WTC11 (cell line): ENCODE results near the gene IKBKE. TPM values are rescaled to one million over a fixed set of nuclear protein-coding genes. Genes with fewer than 3 reads are reported as not detected.

Source experiments
- ATAC-seq: fragments of 200-7000 bp; cut with Tn5 transposase; 2 replicates; pipeline ENCODE4 v1.10.0; 2021; ENCODE audit warnings: mild to moderate bottlenecking, moderate library complexity
- CTCF ChIA-PET: fragments of 300-600 bp; sonication (Branson Sonifier 250); formaldehyde crosslinking; loops from one replicate; lab custom pipeline; 2021; ENCODE audit warnings: antibody characterized with exemption; lab: Charles Lee
- POLR2A ChIA-PET: fragments of 350-600 bp; sonication (Branson Sonifier 250); formaldehyde crosslinking; loops from one replicate; lab custom pipeline; 2021; ENCODE audit warnings: antibody characterized with exemption; lab: Charles Lee
- DNase-seq: peaks from one replicate; pipeline ENCODE4 v3.0.0; 2021; ENCODE audit warnings: low spot score
- H3K27ac Mint-ChIP-seq: 2 replicates; pipeline ENCODE4 v1.8.0; 2021; ENCODE audit warnings: mixed read lengths
- H3K27me3 Mint-ChIP-seq: 2 replicates; pipeline ENCODE4 v1.8.0; 2021; ENCODE audit warnings: low read depth, mild to moderate bottlenecking, moderate library complexity, mixed read lengths
- H3K36me3 Mint-ChIP-seq: 2 replicates; pipeline ENCODE4 v1.8.0; 2021; ENCODE audit warnings: mixed read lengths
- H3K4me1 Mint-ChIP-seq: 2 replicates; pipeline ENCODE4 v1.8.0; 2022; ENCODE audit warnings: mixed read lengths
- H3K4me3 Mint-ChIP-seq: 2 replicates; pipeline ENCODE4 v1.8.0; 2021; ENCODE audit warnings: mild to moderate bottlenecking, moderate library complexity, mixed read lengths
- H3K9me3 Mint-ChIP-seq: 2 replicates; pipeline ENCODE4 v1.8.0; 2021; ENCODE audit warnings: mixed read lengths
- ATF1 ChIP-seq: sonication (generic); formaldehyde crosslinking; IDR thresholded peaks from 2 replicates; pipeline ENCODE4 v1.8.1; 2023; ENCODE audit warnings: mild to moderate bottlenecking, moderate library complexity, missing genetic modification reagents
- CREB1 ChIP-seq: sonication (generic); formaldehyde crosslinking; IDR thresholded peaks from 2 replicates; pipeline ENCODE4 v1.8.0; 2023; ENCODE audit warnings: mild to moderate bottlenecking, missing genetic modification reagents
- ESRRA ChIP-seq: sonication (generic); formaldehyde crosslinking; IDR thresholded peaks from 2 replicates; pipeline ENCODE4 v1.8.1; 2022; ENCODE audit warnings: mild to moderate bottlenecking, missing genetic modification reagents, borderline replicate concordance
- ETV6 ChIP-seq: sonication (generic); formaldehyde crosslinking; IDR thresholded peaks from 2 replicates; pipeline ENCODE4 v1.8.1; 2022; ENCODE audit warnings: mild to moderate bottlenecking, missing genetic modification reagents
- FOXP4 ChIP-seq: sonication (generic); formaldehyde crosslinking; IDR thresholded peaks from 2 replicates; pipeline ENCODE4 v1.8.0; 2022; ENCODE audit warnings: mild to moderate bottlenecking, missing genetic modification reagents
- HMGA2 ChIP-seq: fragments of 250-450 bp; sonication (Bioruptor Pico); IDR thresholded peaks from 2 replicates; pipeline ENCODE4 v1.4.0; 2021; ENCODE audit warnings: mild to moderate bottlenecking, moderate library complexity
- IRF1 ChIP-seq: sonication (generic); formaldehyde crosslinking; IDR thresholded peaks from 2 replicates; pipeline ENCODE4 v1.8.0; 2023; ENCODE audit warnings: missing genetic modification reagents
- NFYB ChIP-seq: sonication (generic); formaldehyde crosslinking; conservative IDR thresholded peaks from 2 replicates; pipeline ENCODE4 v1.8.0; 2022; ENCODE audit warnings: low read depth, missing genetic modification reagents
- NR1H2 ChIP-seq: sonication (generic); formaldehyde crosslinking; IDR thresholded peaks from 2 replicates; pipeline ENCODE4 v1.9.0; 2021; ENCODE audit warnings: mild to moderate bottlenecking, moderate library complexity, missing genetic modification reagents
- OVOL2 ChIP-seq: fragments of 250-450 bp; sonication (Bioruptor Pico); IDR thresholded peaks from 2 replicates; pipeline ENCODE4 v1.9.0; 2021; ENCODE audit warnings: mild to moderate bottlenecking, borderline replicate concordance
- SMAD3 ChIP-seq: sonication (generic); formaldehyde crosslinking; IDR thresholded peaks from 2 replicates; pipeline ENCODE4 v1.8.0; 2022; ENCODE audit warnings: missing genetic modification reagents, mild to moderate bottlenecking, borderline replicate concordance
- SP1 ChIP-seq: sonication (generic); formaldehyde crosslinking; conservative IDR thresholded peaks from 2 replicates; pipeline ENCODE4 v1.8.1; 2022; ENCODE audit warnings: missing genetic modification reagents
- TCF7 ChIP-seq: sonication (generic); formaldehyde crosslinking; IDR thresholded peaks from 2 replicates; pipeline ENCODE4 v1.8.0; 2022; ENCODE audit warnings: mild to moderate bottlenecking, low read depth, missing genetic modification reagents, moderate library complexity
- ZBTB21 ChIP-seq: sonication (generic); formaldehyde crosslinking; IDR thresholded peaks from 2 replicates; pipeline ENCODE4 v1.8.1; 2023; ENCODE audit warnings: mild to moderate bottlenecking, missing genetic modification reagents, borderline replicate concordance
- ZNF263 ChIP-seq: sonication (generic); formaldehyde crosslinking; IDR thresholded peaks from 2 replicates; pipeline ENCODE4 v1.8.1; 2022; ENCODE audit warnings: low read depth, mild to moderate bottlenecking, moderate library complexity, missing genetic modification reagents
- ZNF423 ChIP-seq: fragments of 250-450 bp; sonication (Bioruptor Pico); IDR thresholded peaks from 2 replicates; pipeline ENCODE4 v2.1.2; 2022; ENCODE audit warnings: mild to moderate bottlenecking, moderate library complexity
- total RNA-seq: library from RNA; stranded (reverse); gene quantifications from 3 replicates; pipeline ENCODE4 v1.2.3, GENCODE V29; 2021
- TF ChIP-seq, protein P1 (sequence below): sonication (generic); formaldehyde crosslinking; IDR thresholded peaks from 2 replicates; pipeline ENCODE4 v1.8.1; 2023; ENCODE audit warnings: mild to moderate bottlenecking, missing genetic modification reagents, borderline replicate concordance
- TF ChIP-seq, protein P2 (sequence below): sonication (generic); formaldehyde crosslinking; IDR thresholded peaks from 2 replicates; pipeline ENCODE4 v1.8.1; 2022; ENCODE audit warnings: low read depth, missing genetic modification reagents, borderline replicate concordance
- TF ChIP-seq, protein P3 (sequence below): fragments of 250-450 bp; sonication (Bioruptor Pico); IDR thresholded peaks from 2 replicates; pipeline ENCODE4 v1.9.0; 2021; ENCODE audit warnings: mild to moderate bottlenecking

The IKBKE gene
- total RNA-seq, 1 experiment from 2014 or later: 8.1 TPM

GRCh38 chr1:206497363-206497762, 27.1 kb downstream of the IKBKE start:
- no peaks in the 10 kb centered on the region for H3K9me3 Mint-ChIP-seq
- ChIA-PET POLR2A (no interaction called here), CTCF (interaction anchor here (0.9 to 1.9 kb wide), 2 partner anchors 18 to 86 kb away, joined by 4 to 9 read pairs; no protein-coding TSS in a partner anchor)
- TF ChIP-seq TCF7 (CRISPR knock-in tag): no peak
- no peak for TF ChIP-seq ZNF423 (CRISPR knock-in tag)
- no peak for TF ChIP-seq ETV6 (CRISPR knock-in tag)
- no peak for TF ChIP-seq SP1 (CRISPR knock-in tag)
- H3K27me3 Mint-ChIP-seq: no peaks in the 10 kb centered on the region
- ATAC-seq (no peak), DNase-seq (no peak)
- H3K27ac Mint-ChIP-seq: no peak overlapping the region
- no peak overlapping the region for H3K4me3 Mint-ChIP-seq
- no peaks in the 10 kb centered on the region for H3K36me3 Mint-ChIP-seq
- peaks cover 7% of the 10 kb centered on the region; the same call in 1 of the 2 replicates for H3K4me1 Mint-ChIP-seq

- Mint-ChIP-seq H3K4me3 (no peak overlapping the region), H3K4me1 (peaks cover 7% of the 10 kb centered on the region; the same call in 1 of the 2 replicates), H3K27ac (no peak overlapping the region), H3K36me3 (no peaks in the 10 kb centered on the region), H3K9me3 (no peaks in the 10 kb centered on the region), H3K27me3 (no peaks in the 10 kb centered on the region)
- DNase-seq (no peak), ATAC-seq (no peak)
- ChIA-PET POLR2A (interaction anchor here (1.2 kb wide), 1 partner anchor 39 kb away, joined by 3 read pairs; no protein-coding TSS in a partner anchor), CTCF (interaction anchor here (1.4 to 2.2 kb wide), 3 partner anchors 18 to 115 kb away, joined by 9 to 10 read pairs (median 9); partner anchors contain the start of gene EIF2D)
- no peak for TF ChIP-seq ESRRA (CRISPR knock-in tag)
- TF ChIP-seq, protein P1, sequence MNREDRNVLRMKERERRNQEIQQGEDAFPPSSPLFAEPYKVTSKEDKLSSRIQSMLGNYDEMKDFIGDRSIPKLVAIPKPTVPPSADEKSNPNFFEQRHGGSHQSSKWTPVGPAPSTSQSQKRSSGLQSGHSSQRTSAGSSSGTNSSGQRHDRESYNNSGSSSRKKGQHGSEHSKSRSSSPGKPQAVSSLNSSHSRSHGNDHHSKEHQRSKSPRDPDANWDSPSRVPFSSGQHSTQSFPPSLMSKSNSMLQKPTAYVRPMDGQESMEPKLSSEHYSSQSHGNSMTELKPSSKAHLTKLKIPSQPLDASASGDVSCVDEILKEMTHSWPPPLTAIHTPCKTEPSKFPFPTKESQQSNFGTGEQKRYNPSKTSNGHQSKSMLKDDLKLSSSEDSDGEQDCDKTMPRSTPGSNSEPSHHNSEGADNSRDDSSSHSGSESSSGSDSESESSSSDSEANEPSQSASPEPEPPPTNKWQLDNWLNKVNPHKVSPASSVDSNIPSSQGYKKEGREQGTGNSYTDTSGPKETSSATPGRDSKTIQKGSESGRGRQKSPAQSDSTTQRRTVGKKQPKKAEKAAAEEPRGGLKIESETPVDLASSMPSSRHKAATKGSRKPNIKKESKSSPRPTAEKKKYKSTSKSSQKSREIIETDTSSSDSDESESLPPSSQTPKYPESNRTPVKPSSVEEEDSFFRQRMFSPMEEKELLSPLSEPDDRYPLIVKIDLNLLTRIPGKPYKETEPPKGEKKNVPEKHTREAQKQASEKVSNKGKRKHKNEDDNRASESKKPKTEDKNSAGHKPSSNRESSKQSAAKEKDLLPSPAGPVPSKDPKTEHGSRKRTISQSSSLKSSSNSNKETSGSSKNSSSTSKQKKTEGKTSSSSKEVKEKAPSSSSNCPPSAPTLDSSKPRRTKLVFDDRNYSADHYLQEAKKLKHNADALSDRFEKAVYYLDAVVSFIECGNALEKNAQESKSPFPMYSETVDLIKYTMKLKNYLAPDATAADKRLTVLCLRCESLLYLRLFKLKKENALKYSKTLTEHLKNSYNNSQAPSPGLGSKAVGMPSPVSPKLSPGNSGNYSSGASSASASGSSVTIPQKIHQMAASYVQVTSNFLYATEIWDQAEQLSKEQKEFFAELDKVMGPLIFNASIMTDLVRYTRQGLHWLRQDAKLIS (CRISPR knock-in tag): no peak
- TF ChIP-seq NFYB (CRISPR knock-in tag): no peak
- no peak for TF ChIP-seq FOXP4 (CRISPR knock-in tag)
- no peak for TF ChIP-seq ATF1
Observed at GRCh38 chr1:206497774-206498173, 27.5 kb downstream of the IKBKE start.

DNA sequence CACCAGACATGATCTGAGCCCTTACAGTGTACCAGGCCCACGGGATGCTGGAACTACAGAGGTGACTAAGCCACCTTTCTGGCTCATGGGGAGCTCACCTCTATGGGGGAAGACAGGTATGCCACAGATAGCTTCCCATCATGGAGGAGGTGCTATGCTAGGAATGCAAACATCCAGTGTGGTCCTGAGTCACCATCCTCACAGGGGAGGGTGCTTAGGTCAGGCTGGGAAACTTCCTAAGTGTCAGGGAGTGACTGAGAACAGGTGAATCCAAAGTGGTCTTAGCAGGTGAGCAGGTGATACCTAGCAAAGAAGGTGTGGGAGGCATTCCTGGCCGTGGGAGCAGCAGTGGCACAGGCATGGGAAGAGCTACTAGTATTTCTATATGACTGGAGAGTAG, 28.4 kb downstream of the IKBKE start:
- ChIA-PET POLR2A (interaction anchor here (1.2 kb wide), 1 partner anchor 38 kb away, joined by 3 read pairs; no protein-coding TSS in a partner anchor), CTCF (interaction anchor here (0.6 to 4.7 kb wide), 7 partner anchors 8 to 114 kb away, joined by 3 to 30 read pairs (median 9); partner anchors contain the start of genes EIF2D and RASSF5)
- Mint-ChIP-seq H3K27me3 (peaks cover 5% of the 10 kb centered on the region; the same call in 1 of the 2 replicates), H3K4me3 (no peak overlapping the region), H3K27ac (no peak overlapping the region; the same call in 1 of the 2 replicates), H3K9me3 (no peaks in the 10 kb centered on the region), H3K4me1 (peaks cover 11% of the 10 kb centered on the region; the same call in 1 of the 2 replicates), H3K36me3 (no peaks in the 10 kb centered on the region)
- DNase-seq: no peak
- peak; percentile 86 for ATAC-seq
- TF ChIP-seq NR1H2 (CRISPR knock-in tag) (no peak), ZNF263 (CRISPR knock-in tag) (no peak), HMGA2 (no peak), SMAD3 (CRISPR knock-in tag) (no peak), IRF1 (CRISPR knock-in tag) (no peak), OVOL2 (CRISPR knock-in tag) (no peak), ZBTB21 (CRISPR knock-in tag) (no peak), CREB1 (no peak)
- TF ChIP-seq, protein P2, sequence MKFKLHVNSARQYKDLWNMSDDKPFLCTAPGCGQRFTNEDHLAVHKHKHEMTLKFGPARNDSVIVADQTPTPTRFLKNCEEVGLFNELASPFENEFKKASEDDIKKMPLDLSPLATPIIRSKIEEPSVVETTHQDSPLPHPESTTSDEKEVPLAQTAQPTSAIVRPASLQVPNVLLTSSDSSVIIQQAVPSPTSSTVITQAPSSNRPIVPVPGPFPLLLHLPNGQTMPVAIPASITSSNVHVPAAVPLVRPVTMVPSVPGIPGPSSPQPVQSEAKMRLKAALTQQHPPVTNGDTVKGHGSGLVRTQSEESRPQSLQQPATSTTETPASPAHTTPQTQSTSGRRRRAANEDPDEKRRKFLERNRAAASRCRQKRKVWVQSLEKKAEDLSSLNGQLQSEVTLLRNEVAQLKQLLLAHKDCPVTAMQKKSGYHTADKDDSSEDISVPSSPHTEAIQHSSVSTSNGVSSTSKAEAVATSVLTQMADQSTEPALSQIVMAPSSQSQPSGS: no peak
- TF ChIP-seq, protein P3, sequence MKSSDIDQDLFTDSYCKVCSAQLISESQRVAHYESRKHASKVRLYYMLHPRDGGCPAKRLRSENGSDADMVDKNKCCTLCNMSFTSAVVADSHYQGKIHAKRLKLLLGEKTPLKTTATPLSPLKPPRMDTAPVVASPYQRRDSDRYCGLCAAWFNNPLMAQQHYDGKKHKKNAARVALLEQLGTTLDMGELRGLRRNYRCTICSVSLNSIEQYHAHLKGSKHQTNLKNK (CRISPR knock-in tag): no peak
- TF ChIP-seq, protein P1 (CRISPR knock-in tag): no peak
